Embryonic facial prominence (tissue), 1 donor: ENCODE data around the gene SENP7.
"Not testable (repeated sequence)": the region's sequence is repeated elsewhere in the genome, so short reads cannot be mapped to it uniquely, and the experiment has no call there.

Experiments used
- DNase-seq: peaks from one replicate; pipeline ENCODE4 v3.0.0-alpha.2; 2016; ENCODE audit errors: extremely low spot score

SENP7 gene

GRCh38 chr3:101325393-101326134 is 187.4 kb downstream of the SENP7 start:
- no peak for DNase-seq

- no peak for DNase-seq
Measured at GRCh38 chr3:101320475-101320874, 192.5 kb downstream of the SENP7 start, which contains the start of gene IMPG2. Gene IMPG2 (minus strand): TSS chr3:101320575. CDS start chr3:101320372, 203 bp downstream.

- no peak for DNase-seq
Measured at GRCh38 chr3:101319531-101319930, 193.5 kb downstream of the SENP7 start.

DNA sequence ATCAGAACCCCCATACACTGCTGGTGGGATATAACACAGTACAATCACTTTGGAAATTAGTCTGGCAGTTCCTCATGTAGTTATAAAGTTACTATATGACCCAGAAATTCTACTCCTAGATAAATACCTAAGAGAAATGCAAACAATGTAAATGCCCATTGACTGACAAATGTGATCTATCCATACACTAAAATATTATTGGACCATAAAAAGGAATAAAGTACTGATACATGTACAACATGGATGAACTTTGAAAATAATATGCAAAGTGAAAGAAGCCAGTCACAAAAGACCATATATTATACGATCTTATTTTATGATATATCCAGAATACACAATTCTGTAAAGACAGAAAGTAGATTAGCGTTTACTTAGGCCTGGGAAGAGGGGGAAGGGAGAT is 200.5 kb downstream of the SENP7 start:
- no peak for DNase-seq

DNA sequence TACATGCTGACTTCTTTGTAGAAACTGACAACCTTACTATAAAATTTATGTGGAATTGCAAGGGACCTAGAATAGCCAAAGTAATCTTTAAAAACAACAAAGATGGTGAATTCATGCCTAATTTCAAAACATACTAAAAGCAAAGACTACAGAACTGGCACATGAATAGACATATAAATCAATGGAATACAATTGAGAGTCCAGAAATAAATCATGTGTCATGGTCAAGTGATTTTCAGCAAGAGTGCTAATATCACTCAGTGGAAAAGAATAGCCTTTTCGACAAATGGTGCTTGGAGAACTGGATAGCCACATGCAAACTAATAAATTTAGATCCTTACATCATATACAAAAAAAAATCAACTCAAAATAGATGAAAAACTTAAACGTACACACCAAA is 201.3 kb downstream of the SENP7 start:
- no peak for DNase-seq

- DNase-seq, result no peak
Measured at GRCh38 chr3:101310978-101311375, 202.0 kb downstream of the SENP7 start.

- not testable (repeated sequence) for DNase-seq
Measured at GRCh38 chr3:101308147-101308772, 204.8 kb downstream of the SENP7 start.

- DNase-seq, result no peak
Measured at GRCh38 chr3:101303836-101304235, 209.2 kb downstream of the SENP7 start.

DNA sequence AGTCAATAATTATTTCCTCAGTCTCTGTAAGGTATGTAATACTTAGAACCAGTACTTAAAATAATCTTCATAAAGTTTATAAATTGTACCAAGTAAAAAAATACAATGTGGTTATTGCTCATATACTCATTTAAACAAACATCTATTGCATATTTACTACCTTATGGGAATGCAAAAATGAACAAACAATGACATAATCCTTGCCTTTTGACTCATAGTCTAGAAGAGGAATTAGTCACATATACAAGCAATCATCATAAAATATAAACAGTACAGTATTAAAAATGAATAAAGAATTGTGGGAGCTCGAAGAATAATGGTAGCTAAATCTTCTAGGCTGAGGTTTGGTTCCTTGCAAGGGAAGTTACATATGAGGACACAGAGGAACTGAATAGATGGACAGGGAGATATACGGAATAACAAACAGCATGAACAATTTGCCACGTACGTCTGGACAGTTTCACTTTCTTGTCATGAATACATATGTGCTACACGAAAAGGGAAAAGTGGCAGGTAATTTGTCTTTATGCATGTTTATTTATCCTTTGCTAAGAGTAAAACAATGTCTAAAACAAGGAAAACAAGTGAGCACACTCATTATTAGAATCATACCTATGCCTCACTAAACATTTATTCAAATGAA is 209.8 kb downstream of the SENP7 start:
- no peak for DNase-seq

- no peak for DNase-seq
Measured at GRCh38 chr3:101300073-101300472, 212.9 kb downstream of the SENP7 start.

- no peak for DNase-seq
Measured at GRCh38 chr3:101292027-101292426, 221.0 kb downstream of the SENP7 start.

DNA sequence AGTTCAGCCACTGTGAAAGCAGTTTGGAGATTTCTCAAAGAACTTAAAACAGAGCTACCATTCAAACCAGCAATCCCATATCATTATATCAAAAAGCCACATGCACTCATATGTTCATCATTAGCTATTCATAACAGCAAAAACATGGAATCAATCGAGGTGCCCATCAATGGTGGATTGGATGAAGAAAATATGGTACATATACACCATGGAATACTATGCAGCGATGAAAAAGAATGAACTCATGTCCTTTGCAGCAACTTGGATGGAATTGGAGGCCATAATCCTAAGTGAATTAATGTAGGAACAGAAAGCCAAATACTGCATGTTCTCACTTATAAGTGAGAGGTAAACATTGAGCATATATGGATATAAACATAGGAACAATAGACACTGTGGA is 224.7 kb downstream of the SENP7 start:
- no peak for DNase-seq

GRCh38 chr3:101284757-101285156 is 228.3 kb downstream of the SENP7 start:
- DNase-seq, result no peak

GRCh38 chr3:101281521-101282030 is 231.4 kb downstream of the SENP7 start:
- DNase-seq, result peak; percentile 11

GRCh38 chr3:101279765-101280385 is 233.1 kb downstream of the SENP7 start:
- DNase-seq, result no peak

- no peak for DNase-seq
Measured at GRCh38 chr3:101279162-101279561, 233.8 kb downstream of the SENP7 start.

- DNase-seq, result no peak
Measured at GRCh38 chr3:101278727-101279126, 234.3 kb downstream of the SENP7 start.
